K562 (cell line): ENCODE data around the gene KCTD16.

Experiments
- BCL6 ChIP-seq: fragments of 250-450 bp; sonication (Bioruptor Pico); IDR thresholded peaks from 2 replicates; pipeline ENCODE4 v1.4.0; 2020
- EP300 ChIP-seq: IDR thresholded peaks from 2 replicates; pipeline ENCODE4 v1.6.1; 2012; ENCODE audit warnings: low read length, improper control_type of control experiment
- FOXP1 ChIP-seq: sonication (generic); formaldehyde crosslinking; IDR thresholded peaks from 2 replicates; pipeline ENCODE4 v1.8.0; 2022; ENCODE audit warnings: mild to moderate bottlenecking, missing genetic modification reagents
- SIN3A ChIP-seq, 2 experiments: fragments of 150-350 bp in 1 of 2; IDR thresholded peaks; 2 replicates each; pipeline ENCODE4 v1.6.1; 2011 to 2016; ENCODE audit warnings: borderline replicate concordance in 2 of 2, low read depth in 2 of 2, low read length in 2 of 2, mild to moderate bottlenecking in 2 of 2, moderate library complexity in 2 of 2; ENCODE audit not compliant: control insufficient read depth in 1 of 2
- SP1 ChIP-seq: sonication (generic); formaldehyde crosslinking; IDR thresholded peaks from 2 replicates; pipeline ENCODE4 v1.8.1; 2022; ENCODE audit warnings: mild to moderate bottlenecking, missing genetic modification reagents
- TRIM28 ChIP-seq: fragments of 450-650 bp; IDR thresholded peaks from 2 replicates; pipeline ENCODE4 v1.6.1; 2017
- TF ChIP-seq, protein P1 (sequence below), 3 experiments: IDR thresholded peaks in 2 of 3; conservative IDR thresholded peaks in 1 of 3; 2 replicates each; pipeline ENCODE4 v1.5.1; 2011 to 2012; ENCODE audit warnings: low read length in 3 of 3, mild to moderate bottlenecking in 3 of 3, control low read depth in 2 of 3, improper control_type of control experiment in 1 of 3, inconsistent platforms in 1 of 3, low read depth in 1 of 3, mixed read lengths in 1 of 3, moderate library complexity in 1 of 3; ENCODE audit not compliant: insufficient read depth in 2 of 3

GRCh38 chr5:144367991-144368390, 197.3 kb downstream of the KCTD16 start:
- TF ChIP-seq FOXP1 (CRISPR knock-in tag) (no peak), EP300 (no peak), SP1 (CRISPR knock-in tag) (no peak), SIN3A (IDR thresholded peaks at IDR 0.05; ENCODE audit: borderline replicate concordance in 2 of 2, control insufficient read depth in 1 of 2, low read depth in 2 of 2, low read length in 2 of 2) (no peak), BCL6 (CRISPR knock-in tag) (no peak), TRIM28 (no peak)
- TF ChIP-seq, protein P1, sequence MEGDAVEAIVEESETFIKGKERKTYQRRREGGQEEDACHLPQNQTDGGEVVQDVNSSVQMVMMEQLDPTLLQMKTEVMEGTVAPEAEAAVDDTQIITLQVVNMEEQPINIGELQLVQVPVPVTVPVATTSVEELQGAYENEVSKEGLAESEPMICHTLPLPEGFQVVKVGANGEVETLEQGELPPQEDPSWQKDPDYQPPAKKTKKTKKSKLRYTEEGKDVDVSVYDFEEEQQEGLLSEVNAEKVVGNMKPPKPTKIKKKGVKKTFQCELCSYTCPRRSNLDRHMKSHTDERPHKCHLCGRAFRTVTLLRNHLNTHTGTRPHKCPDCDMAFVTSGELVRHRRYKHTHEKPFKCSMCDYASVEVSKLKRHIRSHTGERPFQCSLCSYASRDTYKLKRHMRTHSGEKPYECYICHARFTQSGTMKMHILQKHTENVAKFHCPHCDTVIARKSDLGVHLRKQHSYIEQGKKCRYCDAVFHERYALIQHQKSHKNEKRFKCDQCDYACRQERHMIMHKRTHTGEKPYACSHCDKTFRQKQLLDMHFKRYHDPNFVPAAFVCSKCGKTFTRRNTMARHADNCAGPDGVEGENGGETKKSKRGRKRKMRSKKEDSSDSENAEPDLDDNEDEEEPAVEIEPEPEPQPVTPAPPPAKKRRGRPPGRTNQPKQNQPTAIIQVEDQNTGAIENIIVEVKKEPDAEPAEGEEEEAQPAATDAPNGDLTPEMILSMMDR (IDR thresholded peaks at IDR 0.05 in 2 of 3, conservative IDR thresholded peaks at IDR 0.05 in 1 of 3; ENCODE audit: insufficient read depth in 2 of 3, low read depth in 1 of 3, low read length in 3 of 3), result no peak
